IMR-90 (cell line): ENCODE results near the gene COL25A1. TPM values are rescaled to one million over a fixed set of nuclear protein-coding genes. Genes with fewer than 3 reads are reported as not detected.

Source experiments
- ATAC-seq: fragments of 200-7000 bp; cut with Tn5 transposase; 2 replicates; pipeline ENCODE4 v1.9.1; 2020; ENCODE audit warnings: low read depth, mild to moderate bottlenecking, moderate library complexity
- BruUV-seq: library from RNA; stranded (reverse); fragments of 400-500 nt; replicated peaks from 2 replicates; lab custom pipeline; 2021; lab: Mats Ljungman, UMichigan
- CTCF ChIA-PET: fragments of 300-600 bp; formaldehyde crosslinking; extraction: SDS; loops from one replicate; lab custom pipeline; 2021; ENCODE audit warnings: antibody characterized with exemption; lab: Yijun Ruan, JAX
- POLR2A ChIA-PET: fragments of 300-600 bp; sonication (Branson Sonifier 250); formaldehyde crosslinking; loops from one replicate; lab custom pipeline; 2022; ENCODE audit warnings: antibody characterized with exemption; ENCODE audit not compliant: unreplicated experiment; lab: Charles Lee
- DNase-seq: peaks from one replicate; pipeline ENCODE4 v3.0.0; 2013
- H2AFZ ChIP-seq: replicated peaks from 2 replicates; pipeline ENCODE3; 2013; ENCODE audit warnings: low read length, mild to moderate bottlenecking; ENCODE audit not compliant: poor library complexity
- H2AK5ac ChIP-seq: 2 replicates; pipeline ENCODE4 v1.6.1; 2013; ENCODE audit warnings: low read depth, low read length, inconsistent platforms
- H2AK9ac ChIP-seq: replicated peaks from 2 replicates; pipeline ENCODE3; 2013; ENCODE audit warnings: mild to moderate bottlenecking, low read depth, low read length, moderate library complexity; ENCODE audit not compliant: poor library complexity
- H2BK120ac ChIP-seq: 2 replicates; pipeline ENCODE4 v1.6.1; 2013; ENCODE audit warnings: low read depth, low read length, inconsistent platforms
- H2BK15ac ChIP-seq: 3 replicates; pipeline ENCODE4 v1.6.1; 2013; ENCODE audit warnings: low read depth, low read length, inconsistent platforms
- H2BK20ac ChIP-seq: 2 replicates; pipeline ENCODE4 v1.6.1; 2013; ENCODE audit warnings: low read depth, mild to moderate bottlenecking, inconsistent platforms, low read length, moderate library complexity
- H2BK5ac ChIP-seq: 2 replicates; pipeline ENCODE4 v1.6.1; 2013; ENCODE audit warnings: mild to moderate bottlenecking, low read depth, low read length, inconsistent platforms; ENCODE audit not compliant: poor library complexity, severe bottlenecking
- H3K14ac ChIP-seq: replicated peaks from 2 replicates; pipeline ENCODE4 v1.6.1; 2013; ENCODE audit warnings: low read depth, low read length, inconsistent platforms
- H3K18ac ChIP-seq: 2 replicates; pipeline ENCODE4 v1.6.1; 2013; ENCODE audit warnings: low read depth, low read length, control low read depth
- H3K23ac ChIP-seq: 2 replicates; pipeline ENCODE4 v1.6.1; 2013; ENCODE audit warnings: low read depth, low read length, inconsistent platforms
- H3K27ac ChIP-seq: 2 replicates; pipeline ENCODE4 v1.5.1; 2013; ENCODE audit warnings: mild to moderate bottlenecking, control low read depth, low read length; ENCODE audit not compliant: insufficient read depth
- H3K27me3 ChIP-seq: 2 replicates; pipeline ENCODE4 v1.6.1; 2013; ENCODE audit warnings: low read length; ENCODE audit not compliant: control insufficient read depth, insufficient read depth
- H3K36me3 ChIP-seq: 2 replicates; pipeline ENCODE4 v1.6.1; 2013; ENCODE audit warnings: low read length, mixed read lengths; ENCODE audit not compliant: control insufficient read depth, insufficient read depth
- H3K4ac ChIP-seq: 2 replicates; pipeline ENCODE4 v1.6.1; 2013; ENCODE audit warnings: low read depth, low read length, inconsistent platforms
- H3K4me1 ChIP-seq: 2 replicates; pipeline ENCODE4 v1.6.1; 2013; ENCODE audit warnings: low read length, mixed read lengths; ENCODE audit not compliant: control insufficient read depth, insufficient read depth
- H3K4me2 ChIP-seq: 2 replicates; pipeline ENCODE4 v1.6.1; 2013; ENCODE audit warnings: low read depth, mild to moderate bottlenecking, control low read depth, low read length, moderate library complexity
- H3K4me3 ChIP-seq: 2 replicates; pipeline ENCODE4 v1.5.1; 2013; ENCODE audit warnings: low read depth, mild to moderate bottlenecking, control low read depth, low read length, moderate library complexity; ENCODE audit not compliant: insufficient read depth
- H3K56ac ChIP-seq: 2 replicates; pipeline ENCODE4 v1.6.1; 2013; ENCODE audit warnings: low read length, inconsistent platforms; ENCODE audit not compliant: insufficient read depth; ENCODE audit errors: extremely low read depth
- H3K79me1 ChIP-seq, 2 experiments: 2 replicates each; pipeline ENCODE4 v1.6.1; 2013; ENCODE audit warnings: low read length in 2 of 2, inconsistent platforms in 1 of 2, low read depth in 1 of 2
- H3K9ac ChIP-seq: 2 replicates; pipeline ENCODE4 v1.6.1; 2013; ENCODE audit warnings: low read depth, low read length, control low read depth
- H3K9me1 ChIP-seq: 2 replicates; pipeline ENCODE4 v1.6.1; 2013; ENCODE audit warnings: low read length, inconsistent platforms; ENCODE audit not compliant: insufficient read depth
- H3K9me3 ChIP-seq: 2 replicates; pipeline ENCODE4 v1.6.1; 2013; ENCODE audit warnings: low read length; ENCODE audit not compliant: control insufficient read depth, insufficient read depth
- H4K20me1 ChIP-seq: 2 replicates; pipeline ENCODE4 v1.6.1; 2013; ENCODE audit warnings: low read length, inconsistent platforms; ENCODE audit not compliant: insufficient read depth
- H4K5ac ChIP-seq: 2 replicates; pipeline ENCODE4 v1.6.1; 2013; ENCODE audit warnings: mild to moderate bottlenecking, low read depth, low read length, control low read depth
- H4K8ac ChIP-seq, 2 experiments: 2 replicates each; pipeline ENCODE4 v1.6.1; 2013; ENCODE audit warnings: low read depth in 2 of 2, low read length in 2 of 2, control low read depth in 1 of 2, inconsistent platforms in 1 of 2
- H4K91ac ChIP-seq: 2 replicates; pipeline ENCODE4 v1.6.1; 2013; ENCODE audit warnings: low read depth, low read length, inconsistent platforms; ENCODE audit not compliant: insufficient read depth
- BHLHE40 ChIP-seq: fragments of 150-350 bp; IDR thresholded peaks from 2 replicates; pipeline ENCODE4 v1.6.1; 2016; ENCODE audit warnings: mild to moderate bottlenecking, low read depth, low read length
- FOS ChIP-seq: fragments of 150-350 bp; IDR thresholded peaks from 2 replicates; pipeline ENCODE4 v1.6.1; 2016; ENCODE audit warnings: low read depth, low read length
- MAFK ChIP-seq: IDR thresholded peaks from 2 replicates; pipeline ENCODE4 v1.6.1; 2012; ENCODE audit warnings: low read depth, low read length, improper control_type of control experiment
- MAZ ChIP-seq: IDR thresholded peaks from 2 replicates; pipeline ENCODE4 v1.6.1; 2012; ENCODE audit warnings: low read depth, mild to moderate bottlenecking, low read length, improper control_type of control experiment, moderate library complexity, borderline replicate concordance
- MXI1 ChIP-seq: IDR thresholded peaks from 2 replicates; pipeline ENCODE4 v1.6.1; 2012; ENCODE audit warnings: low read depth, mild to moderate bottlenecking, low read length, moderate library complexity, borderline replicate concordance
- NFE2L2 ChIP-seq: fragments of 150-350 bp; IDR thresholded peaks from 2 replicates; pipeline ENCODE4 v1.6.1; 2016; ENCODE audit warnings: low read depth, mild to moderate bottlenecking, low read length
- POLR2A ChIP-seq: IDR thresholded peaks from 2 replicates; pipeline ENCODE4 v1.6.1; 2012; ENCODE audit warnings: mild to moderate bottlenecking, low read depth, low read length
- RAD21 ChIP-seq: IDR thresholded peaks from 2 replicates; pipeline ENCODE4 v1.6.1; 2012; ENCODE audit warnings: low read length, improper control_type of control experiment
- RCOR1 ChIP-seq: IDR thresholded peaks from 2 replicates; pipeline ENCODE4 v1.6.1; 2012; ENCODE audit warnings: mild to moderate bottlenecking, low read length, improper control_type of control experiment; ENCODE audit not compliant: insufficient replicate concordance
- RFX5 ChIP-seq: IDR thresholded peaks from 2 replicates; pipeline ENCODE4 v1.8.0; 2012; ENCODE audit warnings: low read depth, mild to moderate bottlenecking, low read length, moderate library complexity
- SMC3 ChIP-seq: fragments of 150-350 bp; IDR thresholded peaks from 2 replicates; pipeline ENCODE4 v1.6.1; 2016; ENCODE audit warnings: low read depth, mild to moderate bottlenecking, antibody characterized with exemption, low read length, moderate library complexity
- WGBS, 2 experiments: methylation state at CpG; one replicate each; pipeline versions ENCODE4 v1.1.5 to v1.1.7; 2013; ENCODE audit warnings: missing lambda C conversion rate in 2 of 2; ENCODE audit not compliant: insufficient read length in 1 of 2; ENCODE audit errors: extremely low coverage in 2 of 2; 5-methylcytosine and 5-hydroxymethylcytosine counted together
- dilution Hi-C: fragments of 300-500 bp; cut with HindIII; formaldehyde crosslinking; loops from one replicate; pipeline ENCODE4 v1.14.3; 2018; ENCODE audit warnings: low sequenced_read_pairs; ENCODE audit not compliant: unreplicated experiment
- in situ Hi-C: fragments of 300-500 bp; cut with MboI; formaldehyde crosslinking; loops from 3 replicates; pipeline ENCODE4 v1.14.3; 2019; ENCODE audit warnings: low sequenced_read_pairs, inconsistent platforms, mixed read lengths
- intact Hi-C: fragments of 100-400 bp; cut with micrococcal nuclease; formaldehyde crosslinking; loops from 2 replicates; pipeline ENCODE4 v1.10.0; 2022
- polyA plus RNA-seq, 3 experiments: library from polyadenylated mRNA; depleted of rRNA; stranded (reverse); fragments of >200 nt; gene quantifications; 2 replicates each; pipeline ENCODE4 v1.2.3, GENCODE V29; 2012; ENCODE audit warnings: low replicate concordance in 1 of 3
- total RNA-seq: library from RNA; depleted of rRNA; stranded (reverse); fragments of >200 nt; gene quantifications from 2 replicates; pipeline ENCODE4 v1.2.3, GENCODE V29; 2012
- TF ChIP-seq, protein P1 (sequence below): fragments of 150-350 bp; IDR thresholded peaks from 2 replicates; pipeline ENCODE4 v1.6.1; 2017; ENCODE audit warnings: mild to moderate bottlenecking, antibody characterized with exemption, low read length, low read depth

COL25A1 gene
- total and polyA plus RNA-seq, 2 of the 4 experiments (the other 2 are of a cell fraction), result under 0.01 to 0.05 TPM

DNA sequence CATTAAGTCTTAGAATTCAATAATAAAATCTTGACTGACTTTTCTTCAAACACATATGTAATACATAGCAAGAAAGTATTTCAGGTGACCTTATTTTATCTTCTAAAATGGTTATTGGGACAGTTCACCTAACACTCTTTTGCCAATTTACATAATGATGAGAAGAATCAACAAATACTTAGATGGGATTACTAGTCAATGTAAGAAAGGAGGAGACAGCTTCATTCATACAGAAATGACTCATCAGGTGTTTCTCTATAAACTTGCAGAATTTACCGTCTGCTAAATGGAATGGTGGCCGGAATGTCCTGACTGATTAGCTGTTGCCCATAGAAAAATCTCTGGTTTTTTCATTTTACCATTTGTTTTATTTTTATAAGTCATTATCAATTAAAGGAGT is 424.6 kb downstream of the COL25A1 start:
- no peak for TF ChIP-seq MXI1
- TF ChIP-seq POLR2A, result no peak
- TF ChIP-seq MAFK, result no peak
- TF ChIP-seq NFE2L2, result no peak
- TF ChIP-seq, protein P1, sequence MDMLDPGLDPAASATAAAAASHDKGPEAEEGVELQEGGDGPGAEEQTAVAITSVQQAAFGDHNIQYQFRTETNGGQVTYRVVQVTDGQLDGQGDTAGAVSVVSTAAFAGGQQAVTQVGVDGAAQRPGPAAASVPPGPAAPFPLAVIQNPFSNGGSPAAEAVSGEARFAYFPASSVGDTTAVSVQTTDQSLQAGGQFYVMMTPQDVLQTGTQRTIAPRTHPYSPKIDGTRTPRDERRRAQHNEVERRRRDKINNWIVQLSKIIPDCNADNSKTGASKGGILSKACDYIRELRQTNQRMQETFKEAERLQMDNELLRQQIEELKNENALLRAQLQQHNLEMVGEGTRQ, result no peak
- TF ChIP-seq FOS, result no peak
- TF ChIP-seq RCOR1, result no peak
- TF ChIP-seq RFX5, result no peak
- TF ChIP-seq SMC3, result no peak
- TF ChIP-seq BHLHE40, result no peak
- TF ChIP-seq MAZ, result no peak
- TF ChIP-seq RAD21, result no peak
- intact Hi-C loops (no loop called here), dilution Hi-C loops (no loop called here), in situ Hi-C loops (no loop called here)
- DNase-seq, result no peak
- Histone ChIP-seq H2AK5ac (no peak overlapping the region), H3K9ac (no peak overlapping the region), H2BK15ac (no peak overlapping the region), H3K79me1 (no peaks in the 10 kb centered on the region), H3K27me3 (no peaks in the 10 kb centered on the region), H4K8ac (no peak overlapping the region), H3K36me3 (no peaks in the 10 kb centered on the region), H3K4me2 (no peak overlapping the region), H2BK20ac (no peak overlapping the region), H3K4me1 (peaks cover 2% of the 10 kb centered on the region; the same call in 1 of the 2 replicates), H4K20me1 (no peaks in the 10 kb centered on the region), H3K4me3 (no peak overlapping the region), H3K9me3 (no peaks in the 10 kb centered on the region), H2AK9ac (no peak overlapping the region), H3K23ac (no peak overlapping the region), H4K91ac (no peak overlapping the region), H2BK5ac (no peak overlapping the region), H2BK120ac (no peak overlapping the region), H4K5ac (no peak overlapping the region), H3K56ac (no peak overlapping the region), H3K14ac (no peak overlapping the region), H2AFZ (no peak overlapping the region), H3K4ac (no peak overlapping the region), H3K9me1 (no peaks in the 10 kb centered on the region), H3K18ac (no peak overlapping the region), H3K27ac (no peak overlapping the region)
- no TSS peak for BruUV-seq
- ATAC-seq, result no peak
- CTCF ChIA-PET, result no interaction called here
- POLR2A ChIA-PET, result no interaction called here
- no CpG with 5 or more reads among the region's 2 CpGs for WGBS, 2 experiments
